Measurements from ENCODE around the gene CBY1.
"Not testable (repeated sequence)": the region's sequence is repeated elsewhere in the genome, so short reads cannot be mapped to it uniquely, and the experiment has no call there.

- TF ChIP-seq, protein P1, sequence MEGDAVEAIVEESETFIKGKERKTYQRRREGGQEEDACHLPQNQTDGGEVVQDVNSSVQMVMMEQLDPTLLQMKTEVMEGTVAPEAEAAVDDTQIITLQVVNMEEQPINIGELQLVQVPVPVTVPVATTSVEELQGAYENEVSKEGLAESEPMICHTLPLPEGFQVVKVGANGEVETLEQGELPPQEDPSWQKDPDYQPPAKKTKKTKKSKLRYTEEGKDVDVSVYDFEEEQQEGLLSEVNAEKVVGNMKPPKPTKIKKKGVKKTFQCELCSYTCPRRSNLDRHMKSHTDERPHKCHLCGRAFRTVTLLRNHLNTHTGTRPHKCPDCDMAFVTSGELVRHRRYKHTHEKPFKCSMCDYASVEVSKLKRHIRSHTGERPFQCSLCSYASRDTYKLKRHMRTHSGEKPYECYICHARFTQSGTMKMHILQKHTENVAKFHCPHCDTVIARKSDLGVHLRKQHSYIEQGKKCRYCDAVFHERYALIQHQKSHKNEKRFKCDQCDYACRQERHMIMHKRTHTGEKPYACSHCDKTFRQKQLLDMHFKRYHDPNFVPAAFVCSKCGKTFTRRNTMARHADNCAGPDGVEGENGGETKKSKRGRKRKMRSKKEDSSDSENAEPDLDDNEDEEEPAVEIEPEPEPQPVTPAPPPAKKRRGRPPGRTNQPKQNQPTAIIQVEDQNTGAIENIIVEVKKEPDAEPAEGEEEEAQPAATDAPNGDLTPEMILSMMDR (IDR thresholded peaks at IDR 0.05): not testable (repeated sequence)
- TF ChIP-seq POLR2AphosphoS5 (IDR thresholded peaks at IDR 0.05; ENCODE audit: low read depth, low read length); NFIC (IDR thresholded peaks at IDR 0.05; ENCODE audit: borderline replicate concordance); IRF3 (IDR thresholded peaks at IDR 0.05; ENCODE audit: low read depth, low read length); NRF1 (IDR thresholded peaks at IDR 0.05; ENCODE audit: low read depth, low read length); RCOR1 (IDR thresholded peaks at IDR 0.05; ENCODE audit: low read length); TEAD4 (IDR thresholded peaks at IDR 0.05; ENCODE audit: borderline replicate concordance, insufficient read depth); EP300 (IDR thresholded peaks at IDR 0.05; ENCODE audit: borderline replicate concordance in 1 of 2, low read depth in 1 of 2, low read length in 1 of 2); MXI1 (IDR thresholded peaks at IDR 0.05; ENCODE audit: low read depth, low read length); USF1 (IDR thresholded peaks at IDR 0.05; ENCODE audit: borderline replicate concordance, low read depth); CHD2 (IDR thresholded peaks at IDR 0.05; ENCODE audit: low read length, partially characterized antibody): not testable (repeated sequence)
- TF ChIP-seq, protein P2, sequence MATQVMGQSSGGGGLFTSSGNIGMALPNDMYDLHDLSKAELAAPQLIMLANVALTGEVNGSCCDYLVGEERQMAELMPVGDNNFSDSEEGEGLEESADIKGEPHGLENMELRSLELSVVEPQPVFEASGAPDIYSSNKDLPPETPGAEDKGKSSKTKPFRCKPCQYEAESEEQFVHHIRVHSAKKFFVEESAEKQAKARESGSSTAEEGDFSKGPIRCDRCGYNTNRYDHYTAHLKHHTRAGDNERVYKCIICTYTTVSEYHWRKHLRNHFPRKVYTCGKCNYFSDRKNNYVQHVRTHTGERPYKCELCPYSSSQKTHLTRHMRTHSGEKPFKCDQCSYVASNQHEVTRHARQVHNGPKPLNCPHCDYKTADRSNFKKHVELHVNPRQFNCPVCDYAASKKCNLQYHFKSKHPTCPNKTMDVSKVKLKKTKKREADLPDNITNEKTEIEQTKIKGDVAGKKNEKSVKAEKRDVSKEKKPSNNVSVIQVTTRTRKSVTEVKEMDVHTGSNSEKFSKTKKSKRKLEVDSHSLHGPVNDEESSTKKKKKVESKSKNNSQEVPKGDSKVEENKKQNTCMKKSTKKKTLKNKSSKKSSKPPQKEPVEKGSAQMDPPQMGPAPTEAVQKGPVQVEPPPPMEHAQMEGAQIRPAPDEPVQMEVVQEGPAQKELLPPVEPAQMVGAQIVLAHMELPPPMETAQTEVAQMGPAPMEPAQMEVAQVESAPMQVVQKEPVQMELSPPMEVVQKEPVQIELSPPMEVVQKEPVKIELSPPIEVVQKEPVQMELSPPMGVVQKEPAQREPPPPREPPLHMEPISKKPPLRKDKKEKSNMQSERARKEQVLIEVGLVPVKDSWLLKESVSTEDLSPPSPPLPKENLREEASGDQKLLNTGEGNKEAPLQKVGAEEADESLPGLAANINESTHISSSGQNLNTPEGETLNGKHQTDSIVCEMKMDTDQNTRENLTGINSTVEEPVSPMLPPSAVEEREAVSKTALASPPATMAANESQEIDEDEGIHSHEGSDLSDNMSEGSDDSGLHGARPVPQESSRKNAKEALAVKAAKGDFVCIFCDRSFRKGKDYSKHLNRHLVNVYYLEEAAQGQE (IDR thresholded peaks at IDR 0.05; ENCODE audit: low read depth, low read length): not testable (repeated sequence)
- TF ChIP-seq, protein P3, sequence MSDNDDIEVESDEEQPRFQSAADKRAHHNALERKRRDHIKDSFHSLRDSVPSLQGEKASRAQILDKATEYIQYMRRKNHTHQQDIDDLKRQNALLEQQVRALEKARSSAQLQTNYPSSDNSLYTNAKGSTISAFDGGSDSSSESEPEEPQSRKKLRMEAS (IDR thresholded peaks at IDR 0.05; ENCODE audit: low read depth): not testable (repeated sequence)
Measured at GRCh38 chr22:38615064-38615405, 41.4 kb upstream of the CBY1 start.

All from SK-N-SH (cell line).